Measurements from ENCODE around the gene ATP5F1C. TPM values are rescaled to one million over a fixed set of nuclear protein-coding genes. Genes with fewer than 3 reads are reported as not detected.

The ATP5F1C gene
- total RNA-seq, 1 experiment from 2014 or later = 292 TPM

- POLR2A ChIA-PET = no interaction called here
- TF ChIP-seq POLR2AphosphoS5 (IDR thresholded peaks at IDR 0.05; ENCODE audit: low read depth, low read length) (no peak), TCF7L2 (IDR thresholded peaks at IDR 0.05; ENCODE audit: borderline replicate concordance, extremely low read depth, insufficient read depth, insufficient read length) (no peak), SP1 (IDR thresholded peaks at IDR 0.05; ENCODE audit: low read depth) (no peak), YY1 (IDR thresholded peaks at IDR 0.05; ENCODE audit: extremely low read depth, insufficient replicate concordance, low read depth, low read length) (no peak), ZFX (IDR thresholded peaks at IDR 0.05) (no peak), ZNF274 (IDR thresholded peaks at IDR 0.05; ENCODE audit: low read depth, low read length) (no peak), EZH2phosphoT487 (IDR thresholded peaks at IDR 0.05; ENCODE audit: borderline replicate concordance) (no peak), ATF3 (IDR thresholded peaks at IDR 0.05) (no peak), SRF (IDR thresholded peaks at IDR 0.05; ENCODE audit: low read depth) (no peak), SIN3A (IDR thresholded peaks at IDR 0.05; ENCODE audit: low read depth) (no peak), ELF1 (IDR thresholded peaks at IDR 0.05; ENCODE audit: borderline replicate concordance, low read depth) (no peak), MAX (IDR thresholded peaks at IDR 0.05) (no peak), REST (IDR thresholded peaks at IDR 0.05; ENCODE audit: low read depth) (no peak), POLR2A (IDR thresholded peaks at IDR 0.05; ENCODE audit: borderline replicate concordance, extremely low read depth, insufficient read depth, insufficient read length) (no peak), JUND (IDR thresholded peaks at IDR 0.05) (no peak), CBX3 (IDR thresholded peaks at IDR 0.05; ENCODE audit: low read depth) (no peak), CEBPB (IDR thresholded peaks at IDR 0.05; ENCODE audit: low read depth) (no peak), EGR1 (IDR thresholded peaks at IDR 0.05; ENCODE audit: low read depth) (no peak)
- H3K4me2 ChIP-seq (ENCODE audit: low read length) = no peak overlapping the region
- H3K4me1 ChIP-seq (ENCODE audit: control insufficient read depth in 1 of 2, insufficient read depth in 2 of 2, low read length in 2 of 2) = peaks cover 11 to 16% of the 10 kb centered on the region in 2 experiments
- H3K4me3 ChIP-seq (replicated peaks in 1 of 2; ENCODE audit: low read depth in 1 of 2, low read length in 2 of 2) = no peak overlapping the region
- peaks cover 4 to 9% of the 10 kb centered on the region in 2 experiments; a peak in 3 of 4 replicates for H3K36me3 ChIP-seq (ENCODE audit: control insufficient read depth in 1 of 2, insufficient read depth in 2 of 2, low read length in 2 of 2)
- BruUV-seq (replicated peaks) = no TSS peak
- CTCF ChIA-PET = no interaction called here
- intact Hi-C loops (cut with micrococcal nuclease) = no loop called here
- peaks cover 22% of the 10 kb centered on the region for H3K79me2 ChIP-seq (ENCODE audit: insufficient read depth, low read length)
- H3K9ac ChIP-seq (ENCODE audit: low read length) = no peak overlapping the region
- DNase-seq (ENCODE audit: low read depth, low spot score) = no peak
- RAD21 ChIA-PET (ENCODE audit: low non-redundant PET in 1 of 2, low total read pairs in 2 of 2, uncharacterized antibody in 2 of 2, unreplicated experiment in 2 of 2) = no interaction called here
- H2AFZ ChIP-seq (ENCODE audit: low read depth, low read length, poor library complexity, severe bottlenecking) = no peak overlapping the region
- H4K20me1 ChIP-seq (ENCODE audit: insufficient read depth) = no peaks in the 10 kb centered on the region
- no peaks in the 10 kb centered on the region for H3K9me3 ChIP-seq (ENCODE audit: control insufficient read depth in 1 of 2, insufficient read depth in 1 of 2, low read depth in 1 of 2, low read length in 2 of 2)
- H3K9me2 ChIP-seq (ENCODE audit: insufficient read depth) = no peaks in the 10 kb centered on the region
- no peaks in the 10 kb centered on the region for H3K27me3 ChIP-seq (ENCODE audit: insufficient read depth, low read length)
- no peak for ATAC-seq
- no peak overlapping the region for H3K27ac ChIP-seq (ENCODE audit: low read depth, low read length)
Observed at GRCh38 chr10:7824251-7824650, 36.3 kb downstream of the ATP5F1C start.
